ENCODE data around the gene BIRC2. TPM values are rescaled to one million over a fixed set of nuclear protein-coding genes. Genes with fewer than 3 reads are reported as not detected.

The BIRC2 gene
- total and polyA plus RNA-seq, 3 donors from 2014 or later: 41.3 to 73.1 (median 62.7) TPM

DNA sequence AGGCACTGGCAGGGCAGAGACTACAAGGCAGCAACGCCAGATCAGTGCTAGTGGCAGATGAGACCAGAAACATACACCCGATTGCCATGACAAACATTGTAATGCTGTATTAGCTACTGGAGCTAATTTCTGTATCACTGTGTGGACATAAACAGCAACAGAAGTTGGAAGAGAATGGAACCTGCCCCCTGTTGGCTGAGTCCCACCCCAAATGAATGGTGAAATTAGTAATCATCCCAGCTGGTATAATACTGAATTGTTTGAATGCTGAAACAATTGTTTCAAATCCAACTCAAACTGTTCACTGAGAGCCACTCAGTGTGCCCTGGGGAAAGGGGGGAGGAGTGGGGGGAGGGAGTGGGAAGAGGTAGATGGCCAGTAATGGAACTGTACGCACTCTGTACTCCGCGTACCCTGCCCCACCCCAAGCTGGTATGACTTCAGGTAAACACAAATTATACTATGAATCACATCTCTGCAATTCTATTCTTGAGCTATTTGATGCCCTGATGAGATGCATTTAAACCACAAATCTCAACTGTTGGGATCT lies 40.9 kb upstream of the BIRC2 start:
- TF ChIP-seq POLR2A (IDR thresholded peaks at IDR 0.05): no peak
- TF ChIP-seq, protein P1, sequence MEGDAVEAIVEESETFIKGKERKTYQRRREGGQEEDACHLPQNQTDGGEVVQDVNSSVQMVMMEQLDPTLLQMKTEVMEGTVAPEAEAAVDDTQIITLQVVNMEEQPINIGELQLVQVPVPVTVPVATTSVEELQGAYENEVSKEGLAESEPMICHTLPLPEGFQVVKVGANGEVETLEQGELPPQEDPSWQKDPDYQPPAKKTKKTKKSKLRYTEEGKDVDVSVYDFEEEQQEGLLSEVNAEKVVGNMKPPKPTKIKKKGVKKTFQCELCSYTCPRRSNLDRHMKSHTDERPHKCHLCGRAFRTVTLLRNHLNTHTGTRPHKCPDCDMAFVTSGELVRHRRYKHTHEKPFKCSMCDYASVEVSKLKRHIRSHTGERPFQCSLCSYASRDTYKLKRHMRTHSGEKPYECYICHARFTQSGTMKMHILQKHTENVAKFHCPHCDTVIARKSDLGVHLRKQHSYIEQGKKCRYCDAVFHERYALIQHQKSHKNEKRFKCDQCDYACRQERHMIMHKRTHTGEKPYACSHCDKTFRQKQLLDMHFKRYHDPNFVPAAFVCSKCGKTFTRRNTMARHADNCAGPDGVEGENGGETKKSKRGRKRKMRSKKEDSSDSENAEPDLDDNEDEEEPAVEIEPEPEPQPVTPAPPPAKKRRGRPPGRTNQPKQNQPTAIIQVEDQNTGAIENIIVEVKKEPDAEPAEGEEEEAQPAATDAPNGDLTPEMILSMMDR (IDR thresholded peaks at IDR 0.05): no peak
- intact Hi-C loops (cut with DNase I; ENCODE audit: low total_unique reads): no loop called here
- no peaks in the 10 kb centered on the region for H3K9me3 ChIP-seq
- H3K4me3 ChIP-seq: no peak overlapping the region
- no peaks in the 10 kb centered on the region for H3K27me3 ChIP-seq
- no peaks in the 10 kb centered on the region for H3K36me3 ChIP-seq (ENCODE audit: low read depth, missing control alignments)
- 58 to 85% methylated on average over 5 of the region's 5 CpGs for WGBS, 2 donors
- no peak overlapping the region for H3K27ac ChIP-seq
- peak; percentile 47 for DNase-seq
- peaks cover 11% of the 10 kb centered on the region for H3K4me1 ChIP-seq

DNA sequence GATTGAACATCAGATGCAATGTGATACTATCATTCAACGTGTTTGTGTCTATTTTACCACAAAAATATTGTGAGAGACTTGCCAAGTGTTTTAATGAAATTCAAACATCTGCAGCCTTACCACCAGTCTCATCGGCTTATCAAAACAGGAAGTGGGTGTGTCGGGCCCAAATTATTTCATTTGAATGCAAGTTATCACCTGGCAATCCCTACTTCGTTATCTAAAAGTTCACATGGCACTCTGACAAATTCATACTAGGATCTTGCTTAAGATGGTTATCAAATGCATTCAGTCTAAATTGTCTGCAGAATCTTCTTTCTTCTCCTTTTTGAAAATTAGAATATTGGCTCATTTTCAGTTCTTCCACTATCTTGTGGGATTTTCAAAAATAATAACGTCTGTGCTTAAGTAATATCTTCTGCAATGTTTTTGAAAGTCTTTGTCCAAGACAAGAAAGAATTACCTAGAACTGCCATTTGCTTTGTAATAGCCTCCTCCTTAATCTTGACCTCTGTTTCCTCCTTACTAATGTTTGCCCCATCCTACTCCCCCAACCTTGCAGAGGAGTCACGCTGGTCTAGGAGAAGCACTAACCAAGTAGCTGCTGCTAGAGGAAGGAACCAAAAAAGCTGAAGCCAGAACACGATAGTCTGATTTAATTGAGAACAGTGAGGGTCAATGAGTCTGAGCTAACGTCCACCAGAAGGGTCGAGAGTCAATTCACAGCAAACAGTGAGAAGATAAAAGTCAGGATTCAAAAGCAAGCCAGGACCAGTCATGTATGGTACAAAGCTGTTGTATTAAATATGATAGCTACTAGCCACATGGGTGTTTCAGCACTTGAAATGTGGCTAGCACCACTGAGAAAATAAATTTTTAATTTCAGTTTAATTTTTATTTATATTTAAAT lies 39.9 kb upstream of the BIRC2 start:
- Histone ChIP-seq H3K4me1 (peaks cover 11% of the 10 kb centered on the region), H3K36me3 (ENCODE audit: low read depth, missing control alignments) (no peaks in the 10 kb centered on the region), H3K27ac (no peak overlapping the region), H3K4me3 (no peak overlapping the region), H3K9me3 (no peaks in the 10 kb centered on the region), H3K27me3 (no peaks in the 10 kb centered on the region)
- no peak for DNase-seq
- TF ChIP-seq POLR2A (IDR thresholded peaks at IDR 0.05): no peak
- TF ChIP-seq, protein P1 (IDR thresholded peaks at IDR 0.05): no peak
- intact Hi-C loops (cut with DNase I; ENCODE audit: low total_unique reads): no loop called here
- 24 to 31% methylated on average over 9 of the region's 9 CpGs for WGBS, 2 donors

DNA sequence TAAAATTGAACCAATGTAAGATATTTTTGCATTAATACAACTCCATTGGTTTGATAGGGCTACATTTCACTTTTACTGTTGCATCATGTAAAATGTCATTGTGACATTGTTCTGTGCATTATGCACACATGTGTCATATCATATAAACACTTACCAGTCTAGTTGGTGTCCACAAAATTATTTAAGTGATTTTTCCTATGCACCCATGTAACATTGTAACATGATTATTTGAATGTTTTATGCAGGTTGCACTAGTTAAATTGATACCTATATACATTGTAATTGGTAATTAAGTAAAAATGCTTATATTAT lies 39.3 kb upstream of the BIRC2 start:
- peaks cover 11% of the 10 kb centered on the region for H3K4me1 ChIP-seq
- no peak overlapping the region for H3K4me3 ChIP-seq
- H3K27me3 ChIP-seq: no peaks in the 10 kb centered on the region
- no peak for DNase-seq
- H3K9me3 ChIP-seq: no peaks in the 10 kb centered on the region
- H3K27ac ChIP-seq: no peak overlapping the region
- intact Hi-C loops (cut with DNase I; ENCODE audit: low total_unique reads): no loop called here
- TF ChIP-seq, protein P1 (IDR thresholded peaks at IDR 0.05): no peak
- TF ChIP-seq POLR2A (IDR thresholded peaks at IDR 0.05): no peak
- no peaks in the 10 kb centered on the region for H3K36me3 ChIP-seq (ENCODE audit: low read depth, missing control alignments)

DNA sequence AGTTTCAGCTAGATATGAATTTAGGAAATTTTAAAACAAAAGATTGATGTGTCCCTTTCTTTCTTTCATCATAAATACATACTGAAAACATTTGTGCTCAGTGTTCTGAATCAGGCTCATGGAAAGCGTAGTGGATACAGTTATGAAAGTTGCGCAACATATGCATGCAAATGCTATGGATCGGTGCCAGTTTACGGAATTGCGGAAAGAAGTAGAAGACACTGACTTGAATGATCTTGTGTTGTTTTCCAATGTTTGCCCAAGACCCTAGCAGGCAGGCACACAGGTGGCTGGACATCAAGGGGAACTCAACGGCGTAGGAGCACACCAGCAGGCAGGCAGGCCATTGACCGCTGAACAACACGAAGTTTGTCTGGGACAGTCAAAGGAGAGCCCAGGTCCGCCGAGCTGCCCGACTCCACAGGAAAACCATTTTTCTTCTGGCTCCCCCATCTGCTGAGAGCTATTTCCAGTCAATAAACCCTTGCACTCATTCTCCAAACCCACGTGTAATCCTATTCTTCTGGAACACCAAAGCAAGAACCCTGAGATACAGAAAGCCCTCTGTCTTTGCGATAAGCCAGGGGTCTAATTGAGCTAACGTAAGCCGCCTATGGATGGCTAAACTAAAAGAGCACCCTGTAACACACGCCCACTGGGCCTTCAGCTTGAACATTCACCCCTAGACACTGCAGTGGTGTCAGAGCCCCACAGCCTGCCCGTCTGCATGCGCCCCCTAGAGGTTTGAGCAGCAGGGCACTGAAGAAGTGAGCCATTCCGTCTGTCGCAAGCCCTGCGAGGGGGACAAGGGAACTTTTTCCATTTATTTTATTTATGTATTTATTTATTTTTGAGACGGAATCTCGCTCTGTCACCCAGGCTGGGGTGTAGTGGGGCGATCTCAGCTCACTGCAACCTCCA lies 37.1 kb upstream of the BIRC2 start:
- Histone ChIP-seq H3K36me3 (ENCODE audit: low read depth, missing control alignments) (no peaks in the 10 kb centered on the region), H3K27me3 (no peaks in the 10 kb centered on the region), H3K4me1 (peaks cover 11% of the 10 kb centered on the region), H3K9me3 (no peaks in the 10 kb centered on the region), H3K27ac (no peak overlapping the region), H3K4me3 (peak overlapping the region in 1 of 2 donors; percentile 14)
- intact Hi-C loops (cut with DNase I; ENCODE audit: low total_unique reads): no loop called here
- DNase-seq: peak; percentile 43
- no peak for TF ChIP-seq POLR2A (IDR thresholded peaks at IDR 0.05)
- TF ChIP-seq, protein P1 (IDR thresholded peaks at IDR 0.05): peak in 1 of 3 experiments; percentile 21
- WGBS, 2 donors: 56 to 72% methylated on average over 25 of the region's 25 CpGs

Measured in testis (tissue), 3 donors.